ENCODE results near the gene PAM. TPM values are rescaled to one million over a fixed set of nuclear protein-coding genes. Genes with fewer than 3 reads are reported as not detected.

The PAM gene
- total RNA-seq, 1 donor from 2014 or later: 171 TPM

DNA sequence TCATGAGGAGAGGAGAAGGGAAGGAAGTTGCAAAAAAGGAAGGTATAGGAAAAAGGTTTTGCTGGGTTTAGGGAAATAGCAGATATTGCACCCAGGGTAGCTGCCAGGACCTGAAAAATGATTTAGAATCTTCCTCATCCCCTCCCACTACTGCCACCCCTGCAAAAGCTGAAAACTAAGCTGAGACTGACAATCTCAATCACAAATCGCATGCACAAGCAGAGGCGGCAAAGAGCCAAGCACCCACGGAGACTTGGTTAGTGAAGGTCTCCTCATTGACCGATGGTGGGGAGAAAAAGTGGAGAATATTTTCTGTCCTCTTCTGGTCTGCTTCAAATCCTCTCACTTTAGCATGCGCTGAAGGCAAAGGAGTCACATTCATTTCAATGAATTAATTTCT lies 39.1 kb upstream of the PAM start:
- Histone ChIP-seq H3K4me1 (no peaks in the 10 kb centered on the region), H3K27me3 (ENCODE audit: low read depth) (no peaks in the 10 kb centered on the region), H3K36me3 (no peaks in the 10 kb centered on the region), H3K27ac (no peak overlapping the region), H3K9me3 (no peaks in the 10 kb centered on the region), H3K4me3 (no peak overlapping the region)
- no peak for TF ChIP-seq CTCF (IDR thresholded peaks at IDR 0.05)
- ATAC-seq (no peak), DNase-seq (no peak)
- intact Hi-C loops (cut with DNase I): no loop called here

GRCh38 chr5:102718819-102719218 lies 36.3 kb upstream of the PAM start:
- H3K9me3 ChIP-seq: no peaks in the 10 kb centered on the region
- H3K4me3 ChIP-seq: no peak overlapping the region
- ATAC-seq: peak in 1 of 2 donors; percentile 33
- H3K27ac ChIP-seq: no peak overlapping the region
- no peak for DNase-seq
- no peak for TF ChIP-seq CTCF (IDR thresholded peaks at IDR 0.05)
- no peaks in the 10 kb centered on the region for H3K36me3 ChIP-seq
- no peaks in the 10 kb centered on the region for H3K4me1 ChIP-seq
- intact Hi-C loops (cut with DNase I): no loop called here
- H3K27me3 ChIP-seq (ENCODE audit: low read depth): no peaks in the 10 kb centered on the region

DNA sequence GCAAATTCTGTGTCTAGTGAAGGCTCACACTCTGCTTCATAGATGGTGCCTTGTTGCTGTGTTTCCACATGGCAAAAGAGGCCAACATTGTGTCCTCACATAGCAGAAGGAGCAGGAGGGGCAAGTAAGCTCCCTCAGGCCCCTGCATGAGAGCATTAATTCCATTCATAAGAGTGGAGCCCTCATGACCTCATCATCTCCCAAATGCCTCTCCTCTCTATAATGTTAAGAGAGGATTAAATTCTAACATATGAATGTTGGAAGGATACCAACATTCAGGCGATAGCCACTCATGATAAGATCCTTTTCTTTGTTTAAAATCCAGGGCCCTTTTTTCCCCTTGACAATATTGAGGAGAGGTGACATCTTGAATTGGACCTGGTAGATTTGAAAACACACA lies 35.2 kb upstream of the PAM start:
- no peak for DNase-seq
- no peak for ATAC-seq
- no peak for TF ChIP-seq CTCF (IDR thresholded peaks at IDR 0.05)
- H3K4me3 ChIP-seq: no peak overlapping the region
- intact Hi-C loops (cut with DNase I): no loop called here
- H3K36me3 ChIP-seq: no peaks in the 10 kb centered on the region
- H3K27me3 ChIP-seq (ENCODE audit: low read depth): no peaks in the 10 kb centered on the region
- H3K9me3 ChIP-seq: no peaks in the 10 kb centered on the region
- H3K27ac ChIP-seq: no peak overlapping the region
- H3K4me1 ChIP-seq: no peaks in the 10 kb centered on the region

GRCh38 chr5:102720969-102721368 lies 34.1 kb upstream of the PAM start:
- no peaks in the 10 kb centered on the region for H3K9me3 ChIP-seq
- H3K4me1 ChIP-seq: no peaks in the 10 kb centered on the region
- no peak overlapping the region for H3K27ac ChIP-seq
- no peak for DNase-seq
- no peaks in the 10 kb centered on the region for H3K36me3 ChIP-seq
- intact Hi-C loops (cut with DNase I): no loop called here
- ATAC-seq: no peak
- TF ChIP-seq CTCF (IDR thresholded peaks at IDR 0.05): no peak
- H3K4me3 ChIP-seq: no peak overlapping the region
- H3K27me3 ChIP-seq (ENCODE audit: low read depth): no peaks in the 10 kb centered on the region

DNA sequence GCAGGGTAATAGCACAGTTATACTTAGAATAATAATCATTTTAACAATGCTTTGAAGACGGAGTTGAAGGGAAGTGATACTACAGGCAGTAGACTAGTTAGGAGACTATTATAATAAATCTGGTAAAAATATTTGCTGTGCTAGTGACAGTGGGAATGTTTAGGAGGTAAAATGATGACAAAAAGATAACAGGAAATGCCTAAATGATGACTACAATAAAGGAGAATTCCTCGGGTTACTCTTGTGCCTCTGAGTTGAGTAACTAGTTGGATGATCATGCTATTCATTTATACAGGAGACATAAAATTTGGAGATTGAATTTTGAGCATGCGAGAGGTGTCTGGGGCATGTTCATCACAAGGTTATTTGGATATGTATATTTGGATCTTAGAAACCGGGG lies 32.2 kb upstream of the PAM start:
- Histone ChIP-seq H3K36me3 (no peaks in the 10 kb centered on the region), H3K27me3 (ENCODE audit: low read depth) (no peaks in the 10 kb centered on the region), H3K27ac (no peak overlapping the region), H3K4me1 (no peaks in the 10 kb centered on the region), H3K4me3 (no peak overlapping the region), H3K9me3 (no peaks in the 10 kb centered on the region)
- ATAC-seq (no peak), DNase-seq (no peak)
- TF ChIP-seq CTCF (IDR thresholded peaks at IDR 0.05): no peak
- intact Hi-C loops (cut with DNase I): no loop called here

- Histone ChIP-seq H3K4me3 (no peak overlapping the region), H3K9me3 (no peaks in the 10 kb centered on the region), H3K27ac (no peak overlapping the region), H3K4me1 (no peaks in the 10 kb centered on the region), H3K27me3 (ENCODE audit: low read depth) (no peaks in the 10 kb centered on the region), H3K36me3 (no peaks in the 10 kb centered on the region)
- intact Hi-C loops (cut with DNase I): no loop called here
- DNase-seq: no peak
- no peak for TF ChIP-seq CTCF (IDR thresholded peaks at IDR 0.05)
- ATAC-seq: no peak
Observed at GRCh38 chr5:102731693-102732092, 23.4 kb upstream of the PAM start.

Measured in lower lobe of right lung (tissue), 2 donors.